Prostate gland (tissue), 2 donors: ENCODE data around the gene KSR2.

ENCODE experiments used
- CTCF ChIP-seq, 4 experiments: fragments of 200-600 bp in 2 of 4; fragments of 450-650 bp in 2 of 4; sonication (generic) in 2 of 4; IDR thresholded peaks; 1 replicate in 3 of 4; 2 replicates in 1 of 4; pipeline ENCODE4 v1.5.1; 2016 to 2019; ENCODE audit warnings: antibody characterized with exemption in 4 of 4, mild to moderate bottlenecking in 2 of 4, moderate library complexity in 2 of 4
- POLR2A ChIP-seq: fragments of 450-650 bp; IDR thresholded peaks from one replicate; pipeline ENCODE4 v1.6.1; 2016; ENCODE audit warnings: antibody characterized with exemption, mild to moderate bottlenecking
- POLR2AphosphoS5 ChIP-seq: sonication (generic); formaldehyde crosslinking; IDR thresholded peaks from one replicate; pipeline ENCODE4 v1.6.1; 2017; ENCODE audit warnings: antibody characterized with exemption

GRCh38 chr12:117703584-117703983 lies 265.2 kb downstream of the KSR2 start:
- TF ChIP-seq CTCF (IDR thresholded peaks at IDR 0.05) = no peak
- TF ChIP-seq POLR2AphosphoS5 = no peak
- TF ChIP-seq POLR2A = no peak
